ENCODE data around the gene RASAL2. TPM values are rescaled to one million over a fixed set of nuclear protein-coding genes. Genes with fewer than 3 reads are reported as not detected.
A peak's percentile ranks its signal among the peaks of the same experiment; 100 is the strongest.
"Not testable (repeated sequence)": the region's sequence is repeated elsewhere in the genome, so short reads cannot be mapped to it uniquely, and the experiment has no call there.

The RASAL2 gene
- total RNA-seq, 1 experiment from 2014 or later: 18.5 TPM

- H3K9me3 ChIP-seq: no peaks in the 10 kb centered on the region
- H3K36me3 ChIP-seq: no peaks in the 10 kb centered on the region
- H3K27me3 ChIP-seq: no peaks in the 10 kb centered on the region
- H3K4me3 ChIP-seq: no peak overlapping the region
- no peak for DNase-seq
These were observed 29.6 kb upstream of the RASAL2 start for GRCh38 chr1:178064191-178064821.

GRCh38 chr1:178065250-178065649 lies 28.7 kb upstream of the RASAL2 start:
- Histone ChIP-seq H3K36me3 (no peaks in the 10 kb centered on the region), H3K27me3 (no peaks in the 10 kb centered on the region), H3K4me3 (no peak overlapping the region), H3K9me3 (no peaks in the 10 kb centered on the region)
- no peak for DNase-seq

GRCh38 chr1:178066296-178066907 lies 27.5 kb upstream of the RASAL2 start:
- no peak for DNase-seq
- no peak overlapping the region for H3K4me3 ChIP-seq
- no peaks in the 10 kb centered on the region for H3K36me3 ChIP-seq
- H3K9me3 ChIP-seq: no peaks in the 10 kb centered on the region
- H3K27me3 ChIP-seq: no peaks in the 10 kb centered on the region

GRCh38 chr1:178066908-178067614 lies 26.8 kb upstream of the RASAL2 start:
- Histone ChIP-seq H3K4me3 (no peak overlapping the region), H3K9me3 (no peaks in the 10 kb centered on the region), H3K36me3 (no peaks in the 10 kb centered on the region), H3K27me3 (no peaks in the 10 kb centered on the region)
- DNase-seq: no peak

- Histone ChIP-seq H3K9me3 (no peaks in the 10 kb centered on the region), H3K27me3 (no peaks in the 10 kb centered on the region), H3K36me3 (no peaks in the 10 kb centered on the region), H3K4me3 (no peak overlapping the region)
- no peak for DNase-seq
These were observed 22.1 kb upstream of the RASAL2 start for GRCh38 chr1:178071811-178072210.

- Histone ChIP-seq H3K27me3 (no peaks in the 10 kb centered on the region), H3K4me3 (no peak overlapping the region), H3K36me3 (no peaks in the 10 kb centered on the region), H3K9me3 (no peaks in the 10 kb centered on the region)
- DNase-seq: no peak
These were observed 21.6 kb upstream of the RASAL2 start for GRCh38 chr1:178072326-178072725.

- H3K9me3 ChIP-seq: no peaks in the 10 kb centered on the region
- no peak for DNase-seq
- H3K36me3 ChIP-seq: no peaks in the 10 kb centered on the region
These were observed 18.6 kb upstream of the RASAL2 start for GRCh38 chr1:178075333-178075732.

GRCh38 chr1:178076607-178077006 lies 17.3 kb upstream of the RASAL2 start:
- H3K9me3 ChIP-seq: no peaks in the 10 kb centered on the region
- no peaks in the 10 kb centered on the region for H3K36me3 ChIP-seq
- no peak for DNase-seq
- no peaks in the 10 kb centered on the region for H3K27me3 ChIP-seq
- H3K4me3 ChIP-seq: no peak overlapping the region

More at GRCh38 chr1:178075333-178075732, 18.6 kb upstream of the RASAL2 start:
- no peak overlapping the region for H3K4me3 ChIP-seq
- H3K27me3 ChIP-seq: no peaks in the 10 kb centered on the region

GRCh38 chr1:178077917-178078316 lies 16.0 kb upstream of the RASAL2 start:
- DNase-seq: no peak
- Histone ChIP-seq H3K27me3 (no peaks in the 10 kb centered on the region), H3K4me3 (no peak overlapping the region), H3K9me3 (no peaks in the 10 kb centered on the region), H3K36me3 (no peaks in the 10 kb centered on the region)

GRCh38 chr1:178086294-178086693 lies 7.6 kb upstream of the RASAL2 start:
- H3K36me3 ChIP-seq: no peaks in the 10 kb centered on the region
- no peaks in the 10 kb centered on the region for H3K27me3 ChIP-seq
- H3K9me3 ChIP-seq: no peaks in the 10 kb centered on the region
- no peak overlapping the region for H3K4me3 ChIP-seq
- DNase-seq: no peak

GRCh38 chr1:178086766-178087165 lies 7.1 kb upstream of the RASAL2 start:
- H3K36me3 ChIP-seq: no peaks in the 10 kb centered on the region
- no peaks in the 10 kb centered on the region for H3K9me3 ChIP-seq
- no peak overlapping the region for H3K4me3 ChIP-seq
- DNase-seq: peak; percentile 37
- no peaks in the 10 kb centered on the region for H3K27me3 ChIP-seq

GRCh38 chr1:178088651-178089050 lies 5.3 kb upstream of the RASAL2 start:
- Histone ChIP-seq H3K4me3 (no peak overlapping the region), H3K27me3 (no peaks in the 10 kb centered on the region), H3K36me3 (no peaks in the 10 kb centered on the region), H3K9me3 (no peaks in the 10 kb centered on the region)
- no peak for DNase-seq

GRCh38 chr1:178091454-178091853 lies 2.5 kb upstream of the RASAL2 start:
- not testable (repeated sequence) for H3K27me3 ChIP-seq, H3K9me3 ChIP-seq, H3K36me3 ChIP-seq, DNase-seq, H3K4me3 ChIP-seq

GRCh38 chr1:178091986-178092745 lies 1.7 kb upstream of the RASAL2 start:
- peak; percentile 29 for DNase-seq
- Histone ChIP-seq H3K4me3 (peak overlapping the region; percentile 91), H3K27me3 (no peaks in the 10 kb centered on the region), H3K9me3 (no peaks in the 10 kb centered on the region), H3K36me3 (no peaks in the 10 kb centered on the region)

GRCh38 chr1:178092878-178093493 lies 918 bp upstream of the RASAL2 start:
- Histone ChIP-seq H3K27me3 (no peaks in the 10 kb centered on the region), H3K36me3 (no peaks in the 10 kb centered on the region), H3K4me3 (peak overlapping the region; percentile 91), H3K9me3 (no peaks in the 10 kb centered on the region)
- DNase-seq: peak; percentile 64

- Histone ChIP-seq H3K9me3 (no peaks in the 10 kb centered on the region), H3K36me3 (no peaks in the 10 kb centered on the region), H3K27me3 (no peaks in the 10 kb centered on the region), H3K4me3 (peak overlapping the region; percentile 91)
- peak; percentile 98 for DNase-seq
These were observed 382 bp upstream of the RASAL2 start for GRCh38 chr1:178093494-178093950.
